Measurements from ENCODE around the gene HCAR1. TPM values are rescaled to one million over a fixed set of nuclear protein-coding genes. Genes with fewer than 3 reads are reported as not detected.

The HCAR1 gene
- total RNA-seq, 1 experiment from 2014 or later, result 0.04 TPM

DNA sequence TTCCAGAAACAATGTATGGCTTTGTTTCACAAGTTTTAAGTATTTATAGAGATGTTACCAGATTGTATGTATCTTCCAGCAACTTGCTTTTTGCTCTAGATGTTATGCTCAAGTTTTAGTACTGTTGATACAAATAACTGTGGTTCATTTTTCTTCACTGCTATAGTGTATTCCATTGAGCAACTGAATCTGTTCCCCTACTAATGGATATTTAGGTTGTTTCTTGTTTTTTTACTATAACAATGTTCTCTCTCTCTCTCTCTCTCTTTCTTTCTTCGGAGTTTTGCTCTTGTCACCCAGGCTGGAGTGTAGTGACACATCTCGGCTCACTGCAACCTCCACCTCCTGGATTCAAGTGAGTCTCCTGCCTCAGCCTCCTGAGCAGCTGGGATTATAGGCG is 44.1 kb downstream of the HCAR1 start:
- Mint-ChIP-seq H3K27ac (no peak overlapping the region), H3K4me1 (peaks cover 2% of the 10 kb centered on the region), H3K9me3 (no peaks in the 10 kb centered on the region), H3K4me3 (no peak overlapping the region), H3K36me3 (no peaks in the 10 kb centered on the region), H3K27me3 (ENCODE audit: low read depth) (peaks cover 43% of the 10 kb centered on the region)
- ChIA-PET POLR2A (no interaction called here), CTCF (no interaction called here)
- no peak for TF ChIP-seq USF2 (CRISPR knock-in tag; IDR thresholded peaks at IDR 0.05)
- TF ChIP-seq JAZF1 (CRISPR knock-in tag; IDR thresholded peaks at IDR 0.05), result no peak
- TF ChIP-seq, protein P1, sequence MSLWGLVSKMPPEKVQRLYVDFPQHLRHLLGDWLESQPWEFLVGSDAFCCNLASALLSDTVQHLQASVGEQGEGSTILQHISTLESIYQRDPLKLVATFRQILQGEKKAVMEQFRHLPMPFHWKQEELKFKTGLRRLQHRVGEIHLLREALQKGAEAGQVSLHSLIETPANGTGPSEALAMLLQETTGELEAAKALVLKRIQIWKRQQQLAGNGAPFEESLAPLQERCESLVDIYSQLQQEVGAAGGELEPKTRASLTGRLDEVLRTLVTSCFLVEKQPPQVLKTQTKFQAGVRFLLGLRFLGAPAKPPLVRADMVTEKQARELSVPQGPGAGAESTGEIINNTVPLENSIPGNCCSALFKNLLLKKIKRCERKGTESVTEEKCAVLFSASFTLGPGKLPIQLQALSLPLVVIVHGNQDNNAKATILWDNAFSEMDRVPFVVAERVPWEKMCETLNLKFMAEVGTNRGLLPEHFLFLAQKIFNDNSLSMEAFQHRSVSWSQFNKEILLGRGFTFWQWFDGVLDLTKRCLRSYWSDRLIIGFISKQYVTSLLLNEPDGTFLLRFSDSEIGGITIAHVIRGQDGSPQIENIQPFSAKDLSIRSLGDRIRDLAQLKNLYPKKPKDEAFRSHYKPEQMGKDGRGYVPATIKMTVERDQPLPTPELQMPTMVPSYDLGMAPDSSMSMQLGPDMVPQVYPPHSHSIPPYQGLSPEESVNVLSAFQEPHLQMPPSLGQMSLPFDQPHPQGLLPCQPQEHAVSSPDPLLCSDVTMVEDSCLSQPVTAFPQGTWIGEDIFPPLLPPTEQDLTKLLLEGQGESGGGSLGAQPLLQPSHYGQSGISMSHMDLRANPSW (CRISPR knock-in tag; conservative IDR thresholded peaks at IDR 0.05; ENCODE audit: low read depth), result no peak
- TF ChIP-seq NR1H2 (CRISPR knock-in tag; IDR thresholded peaks at IDR 0.05), result no peak
- TF ChIP-seq ERG (CRISPR knock-in tag; IDR thresholded peaks at IDR 0.05), result no peak
- no peak for TF ChIP-seq GABPB1 (CRISPR knock-in tag; IDR thresholded peaks at IDR 0.05)
- no peak for TF ChIP-seq CREB1 (CRISPR knock-in tag; IDR thresholded peaks at IDR 0.05)
- TF ChIP-seq, protein P2, sequence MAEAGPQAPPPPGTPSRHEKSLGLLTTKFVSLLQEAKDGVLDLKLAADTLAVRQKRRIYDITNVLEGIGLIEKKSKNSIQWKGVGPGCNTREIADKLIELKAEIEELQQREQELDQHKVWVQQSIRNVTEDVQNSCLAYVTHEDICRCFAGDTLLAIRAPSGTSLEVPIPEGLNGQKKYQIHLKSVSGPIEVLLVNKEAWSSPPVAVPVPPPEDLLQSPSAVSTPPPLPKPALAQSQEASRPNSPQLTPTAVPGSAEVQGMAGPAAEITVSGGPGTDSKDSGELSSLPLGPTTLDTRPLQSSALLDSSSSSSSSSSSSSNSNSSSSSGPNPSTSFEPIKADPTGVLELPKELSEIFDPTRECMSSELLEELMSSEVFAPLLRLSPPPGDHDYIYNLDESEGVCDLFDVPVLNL (CRISPR knock-in tag; IDR thresholded peaks at IDR 0.05; ENCODE audit: borderline replicate concordance, low read depth), result no peak
- TF ChIP-seq, protein P3, sequence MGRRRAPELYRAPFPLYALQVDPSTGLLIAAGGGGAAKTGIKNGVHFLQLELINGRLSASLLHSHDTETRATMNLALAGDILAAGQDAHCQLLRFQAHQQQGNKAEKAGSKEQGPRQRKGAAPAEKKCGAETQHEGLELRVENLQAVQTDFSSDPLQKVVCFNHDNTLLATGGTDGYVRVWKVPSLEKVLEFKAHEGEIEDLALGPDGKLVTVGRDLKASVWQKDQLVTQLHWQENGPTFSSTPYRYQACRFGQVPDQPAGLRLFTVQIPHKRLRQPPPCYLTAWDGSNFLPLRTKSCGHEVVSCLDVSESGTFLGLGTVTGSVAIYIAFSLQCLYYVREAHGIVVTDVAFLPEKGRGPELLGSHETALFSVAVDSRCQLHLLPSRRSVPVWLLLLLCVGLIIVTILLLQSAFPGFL (CRISPR knock-in tag; IDR thresholded peaks at IDR 0.05; ENCODE audit: borderline replicate concordance), result no peak
- no peak for TF ChIP-seq FOXP1 (CRISPR knock-in tag; IDR thresholded peaks at IDR 0.05; ENCODE audit: borderline replicate concordance)
- no peak for TF ChIP-seq NR2C2 (CRISPR knock-in tag; IDR thresholded peaks at IDR 0.05)
- no peak for TF ChIP-seq MXD4 (CRISPR knock-in tag; IDR thresholded peaks at IDR 0.05; ENCODE audit: borderline replicate concordance)
- TF ChIP-seq ZNF416 (CRISPR knock-in tag; IDR thresholded peaks at IDR 0.05), result no peak
- no peak for TF ChIP-seq FOXJ3 (CRISPR knock-in tag; IDR thresholded peaks at IDR 0.05; ENCODE audit: borderline replicate concordance)
- no peak for TF ChIP-seq SMAD3 (CRISPR knock-in tag; IDR thresholded peaks at IDR 0.05; ENCODE audit: borderline replicate concordance)
- TF ChIP-seq, protein P4, sequence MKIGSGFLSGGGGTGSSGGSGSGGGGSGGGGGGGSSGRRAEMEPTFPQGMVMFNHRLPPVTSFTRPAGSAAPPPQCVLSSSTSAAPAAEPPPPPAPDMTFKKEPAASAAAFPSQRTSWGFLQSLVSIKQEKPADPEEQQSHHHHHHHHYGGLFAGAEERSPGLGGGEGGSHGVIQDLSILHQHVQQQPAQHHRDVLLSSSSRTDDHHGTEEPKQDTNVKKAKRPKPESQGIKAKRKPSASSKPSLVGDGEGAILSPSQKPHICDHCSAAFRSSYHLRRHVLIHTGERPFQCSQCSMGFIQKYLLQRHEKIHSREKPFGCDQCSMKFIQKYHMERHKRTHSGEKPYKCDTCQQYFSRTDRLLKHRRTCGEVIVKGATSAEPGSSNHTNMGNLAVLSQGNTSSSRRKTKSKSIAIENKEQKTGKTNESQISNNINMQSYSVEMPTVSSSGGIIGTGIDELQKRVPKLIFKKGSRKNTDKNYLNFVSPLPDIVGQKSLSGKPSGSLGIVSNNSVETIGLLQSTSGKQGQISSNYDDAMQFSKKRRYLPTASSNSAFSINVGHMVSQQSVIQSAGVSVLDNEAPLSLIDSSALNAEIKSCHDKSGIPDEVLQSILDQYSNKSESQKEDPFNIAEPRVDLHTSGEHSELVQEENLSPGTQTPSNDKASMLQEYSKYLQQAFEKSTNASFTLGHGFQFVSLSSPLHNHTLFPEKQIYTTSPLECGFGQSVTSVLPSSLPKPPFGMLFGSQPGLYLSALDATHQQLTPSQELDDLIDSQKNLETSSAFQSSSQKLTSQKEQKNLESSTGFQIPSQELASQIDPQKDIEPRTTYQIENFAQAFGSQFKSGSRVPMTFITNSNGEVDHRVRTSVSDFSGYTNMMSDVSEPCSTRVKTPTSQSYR (CRISPR knock-in tag; IDR thresholded peaks at IDR 0.05), result no peak
- no peak for TF ChIP-seq JUN (CRISPR knock-in tag; IDR thresholded peaks at IDR 0.05)
- no peak for TF ChIP-seq CDX4 (CRISPR knock-in tag; IDR thresholded peaks at IDR 0.05; ENCODE audit: borderline replicate concordance)
- TF ChIP-seq SP1 (CRISPR knock-in tag; conservative IDR thresholded peaks at IDR 0.05), result no peak
- TF ChIP-seq ZNF423 (CRISPR knock-in tag; IDR thresholded peaks at IDR 0.05), result no peak
- DNase-seq (ENCODE audit: low spot score) (no peak), ATAC-seq (no peak)
